ENCODE results near the gene HMCES.

DNA sequence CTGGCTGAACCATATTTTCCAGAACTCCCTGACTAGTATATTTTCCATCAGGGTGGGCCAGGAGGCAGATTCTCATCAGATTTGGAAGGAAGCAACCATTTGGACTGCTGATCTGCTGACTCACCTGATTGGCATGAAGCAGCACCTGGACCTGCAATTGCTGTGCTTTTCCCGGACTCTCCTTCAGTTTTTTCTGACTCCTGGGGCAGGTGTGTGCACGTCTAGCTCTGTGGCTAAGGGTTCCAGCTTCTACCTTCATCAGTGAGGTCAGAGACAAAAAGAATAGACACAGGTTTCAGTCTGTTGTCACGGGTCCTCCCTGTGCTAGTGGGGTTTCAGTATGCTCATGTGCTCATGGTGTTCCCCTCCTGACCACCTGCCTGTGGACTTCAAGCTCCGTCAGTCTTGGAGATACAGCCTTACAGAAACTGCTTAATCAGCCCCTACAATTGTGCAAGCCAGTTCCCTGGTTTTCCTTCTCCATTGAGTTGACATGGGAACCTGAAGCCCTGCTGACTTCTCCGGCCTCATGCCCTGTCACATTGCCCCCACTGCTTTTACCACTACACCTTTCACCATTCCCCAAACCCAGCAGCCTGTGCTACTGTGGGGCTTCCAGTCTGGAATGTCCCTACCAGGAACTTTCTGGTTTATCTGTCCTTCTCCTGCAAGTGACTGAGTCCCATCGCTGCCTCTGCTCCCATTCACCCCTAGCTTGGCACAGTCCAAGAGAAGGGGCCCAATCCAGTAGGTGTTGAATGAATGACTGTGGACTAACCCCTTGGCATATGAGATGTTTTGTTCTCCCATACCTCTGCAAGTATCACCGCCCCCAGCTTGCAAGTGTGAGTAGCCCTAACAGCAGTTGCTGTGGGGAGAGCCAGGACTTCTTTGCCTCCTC is 31.7 kb downstream of the HMCES start:
- TF ChIP-seq CTCF (IDR thresholded peaks at IDR 0.05; ENCODE audit: low read depth, low read length, missing input control): no peak
- TF ChIP-seq, protein P1, sequence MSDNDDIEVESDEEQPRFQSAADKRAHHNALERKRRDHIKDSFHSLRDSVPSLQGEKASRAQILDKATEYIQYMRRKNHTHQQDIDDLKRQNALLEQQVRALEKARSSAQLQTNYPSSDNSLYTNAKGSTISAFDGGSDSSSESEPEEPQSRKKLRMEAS (IDR thresholded peaks at IDR 0.05): no peak
- TF ChIP-seq, protein P2, sequence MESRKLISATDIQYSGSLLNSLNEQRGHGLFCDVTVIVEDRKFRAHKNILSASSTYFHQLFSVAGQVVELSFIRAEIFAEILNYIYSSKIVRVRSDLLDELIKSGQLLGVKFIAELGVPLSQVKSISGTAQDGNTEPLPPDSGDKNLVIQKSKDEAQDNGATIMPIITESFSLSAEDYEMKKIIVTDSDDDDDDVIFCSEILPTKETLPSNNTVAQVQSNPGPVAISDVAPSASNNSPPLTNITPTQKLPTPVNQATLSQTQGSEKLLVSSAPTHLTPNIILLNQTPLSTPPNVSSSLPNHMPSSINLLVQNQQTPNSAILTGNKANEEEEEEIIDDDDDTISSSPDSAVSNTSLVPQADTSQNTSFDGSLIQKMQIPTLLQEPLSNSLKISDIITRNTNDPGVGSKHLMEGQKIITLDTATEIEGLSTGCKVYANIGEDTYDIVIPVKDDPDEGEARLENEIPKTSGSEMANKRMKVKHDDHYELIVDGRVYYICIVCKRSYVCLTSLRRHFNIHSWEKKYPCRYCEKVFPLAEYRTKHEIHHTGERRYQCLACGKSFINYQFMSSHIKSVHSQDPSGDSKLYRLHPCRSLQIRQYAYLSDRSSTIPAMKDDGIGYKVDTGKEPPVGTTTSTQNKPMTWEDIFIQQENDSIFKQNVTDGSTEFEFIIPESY (IDR thresholded peaks at IDR 0.05): no peak
- no peak for TF ChIP-seq RAD21 (IDR thresholded peaks at IDR 0.05)
- TF ChIP-seq JUND (IDR thresholded peaks at IDR 0.05): no peak
- TF ChIP-seq TAF1 (conservative IDR thresholded peaks at IDR 0.05): no peak
- no peak for TF ChIP-seq ATF3 (IDR thresholded peaks at IDR 0.05)
- TF ChIP-seq YY1 (IDR thresholded peaks at IDR 0.05): no peak
